HepG2 (cell line): Measurements from ENCODE around the gene SCP2. TPM values are rescaled to one million over a fixed set of nuclear protein-coding genes. Genes with fewer than 3 reads are reported as not detected.

Experiments used
- ATAC-seq: fragments of 200-7000 bp; cut with Tn5 transposase; 3 replicates; pipeline ENCODE4 v1.9.1; 2020; ENCODE audit warnings: mild to moderate bottlenecking, moderate library complexity
- BruUV-seq: library from RNA; stranded (reverse); fragments of 400-500 nt; replicated peaks from 2 replicates; lab custom pipeline; 2021; lab: Mats Ljungman, UMichigan
- CTCF ChIA-PET: fragments of 300-600 bp; formaldehyde crosslinking; extraction: SDS; loops from one replicate; lab custom pipeline; 2021; ENCODE audit warnings: low total read pairs, inconsistent platforms, low intra/inter-chr PET ratio; lab: Yijun Ruan, JAX
- POLR2A ChIA-PET: fragments of 350-600 bp; sonication (Branson Sonifier 250); formaldehyde crosslinking; loops from one replicate; lab custom pipeline; 2020; ENCODE audit warnings: antibody characterized with exemption, inconsistent platforms; lab: Yijun Ruan, JAX
- DNase-seq: peaks from one replicate; pipeline ENCODE4 v3.0.0-alpha.2; 2015; ENCODE audit warnings: low spot score
- FAIRE-seq: peaks from 3 replicates; lab custom pipeline; 2011; peaks lifted over from hg19 to GRCh38; lab: Jason Lieb, UNC
- H2AFZ ChIP-seq: one replicate; pipeline ENCODE4 v1.6.1; 2011; ENCODE audit warnings: low read length, inconsistent platforms
- H3K27ac ChIP-seq: fragments of 300-600 bp; 3 replicates; pipeline ENCODE4 v1.8.0; 2011; ENCODE audit warnings: mixed run types, mild to moderate bottlenecking, mixed read lengths, low read length, inconsistent platforms; ENCODE audit not compliant: insufficient read depth; ENCODE audit errors: extremely low read length
- H3K27me3 ChIP-seq, 2 experiments: fragments of 200-600 bp in 1 of 2; 2 replicates in 1 of 2; 3 replicates in 1 of 2; pipeline versions ENCODE4 v1.6.0 to v1.8.0; 2011; ENCODE audit warnings: low read length in 2 of 2, mild to moderate bottlenecking in 2 of 2, moderate library complexity in 2 of 2, inconsistent platforms in 1 of 2; ENCODE audit not compliant: insufficient read depth in 2 of 2, control insufficient read depth in 1 of 2
- H3K36me3 ChIP-seq, 2 experiments: fragments of 200-600 bp in 1 of 2; replicated peaks in 1 of 2; 2 replicates in 1 of 2; 3 replicates in 1 of 2; pipeline versions ENCODE4 v1.5.1 to v1.8.0; 2011; ENCODE audit warnings: low read length in 2 of 2, inconsistent platforms in 1 of 2; ENCODE audit not compliant: insufficient read depth in 2 of 2, control insufficient read depth in 1 of 2
- H3K4me1 ChIP-seq: 2 replicates; pipeline ENCODE4 v1.5.1; 2012; ENCODE audit warnings: low read length, inconsistent platforms; ENCODE audit not compliant: insufficient read depth
- H3K4me2 ChIP-seq: 2 replicates; pipeline ENCODE4 v1.6.0; 2011; ENCODE audit warnings: low read depth, low read length, inconsistent platforms
- H3K4me3 ChIP-seq, 3 experiments: fragments of 200-600 bp in 1 of 3; sonication (generic), shearing (Covaris generic) in 1 of 3; replicated peaks in 1 of 3; 2 replicates each; pipeline ENCODE4 v1.5.1; 2011 to 2016; ENCODE audit warnings: low read length in 3 of 3, inconsistent platforms in 2 of 3, low read depth in 2 of 3, mild to moderate bottlenecking in 2 of 3, control low read depth in 1 of 3, mixed read lengths in 1 of 3; ENCODE audit not compliant: insufficient read depth in 1 of 3
- H3K79me2 ChIP-seq: one replicate; pipeline ENCODE4 v1.6.1; 2011; ENCODE audit warnings: low read length, inconsistent platforms; ENCODE audit not compliant: insufficient read depth
- H3K9ac ChIP-seq: 2 replicates; pipeline ENCODE4 v1.6.0; 2011; ENCODE audit warnings: mild to moderate bottlenecking, low read depth, low read length, inconsistent platforms; ENCODE audit not compliant: insufficient read depth
- H3K9me3 ChIP-seq: 2 replicates; pipeline ENCODE4 v1.5.1; 2012; ENCODE audit warnings: mild to moderate bottlenecking, low read length
- H4K20me1 ChIP-seq: 2 replicates; pipeline ENCODE4 v1.6.0; 2011; ENCODE audit warnings: inconsistent platforms, mild to moderate bottlenecking, low read length, moderate library complexity; ENCODE audit not compliant: insufficient read depth
- JUN ChIP-seq: sonication (generic); formaldehyde crosslinking; IDR thresholded peaks from 2 replicates; pipeline ENCODE4 v1.4.0; 2020; ENCODE audit warnings: mild to moderate bottlenecking, missing genetic modification reagents
- MEIS1 ChIP-seq: sonication (generic); formaldehyde crosslinking; IDR thresholded peaks from 2 replicates; pipeline ENCODE4 v1.9.0; 2021; ENCODE audit warnings: mild to moderate bottlenecking, missing genetic modification reagents, moderate library complexity, borderline replicate concordance
- WGBS: methylation state at CpG from one replicate; pipeline ENCODE4 v1.1.6; 2017; ENCODE audit warnings: low lambda C conversion rate; 5-methylcytosine and 5-hydroxymethylcytosine counted together
- in situ Hi-C: cut with HindIII; loops from 2 replicates; pipeline ENCODE4 v1.10.0; 2017; ENCODE audit warnings: low pct_unique_long_range_greater_than_20kb; ENCODE audit not compliant: extremely low pct_ligation_motif_present
- intact Hi-C: fragments of 100-400 bp; cut with micrococcal nuclease; formaldehyde crosslinking; loops from one replicate; pipeline ENCODE4 v1.10.0; 2022; ENCODE audit not compliant: unreplicated experiment
- polyA plus RNA-seq, 8 experiments: library from polyadenylated mRNA; depleted of rRNA in 3 of 8; stranded (reverse) in 7 of 8; unstranded in 1 of 8; fragments of >200 nt; fragmentation: Illumina TruSeq in 4 of 8; extraction: Trizol in 4 of 8; gene quantifications; 2 replicates each; pipeline versions ENCODE4 v1.2.1 to v1.2.3, GENCODE V29; 2011 to 2016; ENCODE audit warnings: low read depth in 4 of 8, missing spikeins in 1 of 8, mixed read lengths in 1 of 8; ENCODE audit not compliant: insufficient read depth in 1 of 8
- total RNA-seq, 5 experiments: library from RNA; depleted of rRNA; stranded (reverse); fragments of >200 nt; fragmentation: Illumina TruSeq; extraction: Trizol; gene quantifications; 2 replicates each; pipeline ENCODE4 v1.2.3, GENCODE V29; 2016; ENCODE audit warnings: low read depth in 1 of 5
- TF ChIP-seq, protein P1 (sequence below): IDR thresholded peaks from 2 replicates; pipeline ENCODE4 v1.6.1; 2016; ENCODE audit warnings: missing biosample characterization, missing genetic modification reagents, low read depth
- TF ChIP-seq, protein P2 (sequence below): sonication (generic); formaldehyde crosslinking; IDR thresholded peaks from 2 replicates; pipeline ENCODE4 v1.4.0; 2020; ENCODE audit warnings: mild to moderate bottlenecking, missing genetic modification reagents, borderline replicate concordance

Gene SCP2
- total and polyA plus RNA-seq, 2 of the 13 experiments (the other 11 are each of a cell fraction or from before 2014, with no cell fraction given), result 59.0 to 133 TPM

DNA sequence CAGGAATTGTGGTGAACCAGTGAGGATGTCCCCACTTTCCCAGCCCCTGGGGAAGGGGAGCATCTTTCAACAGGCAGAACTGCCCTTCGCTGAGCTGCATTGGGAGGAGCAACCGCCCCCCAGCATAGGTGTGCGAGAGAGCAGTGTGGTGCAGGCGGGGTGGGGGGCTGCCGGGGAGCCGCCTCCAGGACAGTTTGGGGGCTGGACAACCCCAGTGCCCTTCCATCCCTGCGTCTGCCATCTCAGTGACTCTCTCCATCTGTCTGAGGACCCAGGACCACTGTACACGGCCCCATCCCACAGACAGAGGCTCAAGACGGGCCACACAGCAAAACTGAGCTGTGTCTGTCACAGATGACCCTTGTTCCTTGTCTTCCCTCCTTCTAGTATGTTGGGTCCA lies 149.1 kb downstream of the SCP2 start:
- Histone ChIP-seq H3K27ac (no peak overlapping the region), H4K20me1 (no peaks in the 10 kb centered on the region), H3K4me2 (peak overlapping the region; percentile 65), H3K79me2 (no peaks in the 10 kb centered on the region), H3K9me3 (no peaks in the 10 kb centered on the region), H2AFZ (no peak overlapping the region), H3K4me3 (peak overlapping the region in 1 of 3 experiments; percentile 50; a peak in 1 of 6 replicates), H3K36me3 (no peaks in the 10 kb centered on the region), H3K4me1 (peaks cover 43% of the 10 kb centered on the region)
- POLR2A ChIA-PET, result interaction anchor here (1.1 kb wide), 1 partner anchor 70 kb away, joined by 4 read pairs; no protein-coding TSS in a partner anchor
- 0% methylated on average over 2 of the region's 9 CpGs for WGBS
- in situ Hi-C loops (no loop called here), intact Hi-C loops (no loop called here)
- FAIRE-seq (no peak), ATAC-seq (no peak)
- BruUV-seq, result no TSS peak
- TF ChIP-seq, protein P1, sequence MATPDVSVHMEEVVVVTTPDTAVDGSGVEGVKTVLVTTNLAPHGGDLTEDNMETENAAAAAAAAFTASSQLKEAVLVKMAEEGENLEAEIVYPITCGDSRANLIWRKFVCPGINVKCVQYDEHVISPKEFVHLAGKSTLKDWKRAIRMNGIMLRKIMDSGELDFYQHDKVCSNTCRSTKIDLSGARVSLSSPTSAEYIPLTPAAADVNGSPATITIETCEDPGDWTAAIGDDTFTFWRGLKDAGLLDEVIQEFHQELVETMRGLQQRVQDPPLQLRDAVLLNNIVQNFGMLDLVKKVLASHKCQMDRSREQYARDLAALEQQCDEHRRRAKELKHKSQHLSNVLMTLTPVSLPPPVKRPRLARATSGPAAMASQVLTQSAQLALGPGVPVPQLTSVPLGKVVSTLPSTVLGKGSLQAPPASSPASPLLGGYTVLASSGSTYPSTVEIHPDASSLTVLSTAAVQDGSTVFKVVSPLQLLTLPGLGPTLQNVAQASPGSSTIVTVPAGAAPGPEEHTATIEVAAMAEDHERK (CRISPR knock-in tag), result no peak
- TF ChIP-seq JUN (0 out of 2 replicates have a peak, but pooled peaks have one; percentile 31), MEIS1 (CRISPR knock-in tag) (0 out of 2 replicates have a peak, but pooled peaks have one; percentile 26)
- TF ChIP-seq, protein P2, sequence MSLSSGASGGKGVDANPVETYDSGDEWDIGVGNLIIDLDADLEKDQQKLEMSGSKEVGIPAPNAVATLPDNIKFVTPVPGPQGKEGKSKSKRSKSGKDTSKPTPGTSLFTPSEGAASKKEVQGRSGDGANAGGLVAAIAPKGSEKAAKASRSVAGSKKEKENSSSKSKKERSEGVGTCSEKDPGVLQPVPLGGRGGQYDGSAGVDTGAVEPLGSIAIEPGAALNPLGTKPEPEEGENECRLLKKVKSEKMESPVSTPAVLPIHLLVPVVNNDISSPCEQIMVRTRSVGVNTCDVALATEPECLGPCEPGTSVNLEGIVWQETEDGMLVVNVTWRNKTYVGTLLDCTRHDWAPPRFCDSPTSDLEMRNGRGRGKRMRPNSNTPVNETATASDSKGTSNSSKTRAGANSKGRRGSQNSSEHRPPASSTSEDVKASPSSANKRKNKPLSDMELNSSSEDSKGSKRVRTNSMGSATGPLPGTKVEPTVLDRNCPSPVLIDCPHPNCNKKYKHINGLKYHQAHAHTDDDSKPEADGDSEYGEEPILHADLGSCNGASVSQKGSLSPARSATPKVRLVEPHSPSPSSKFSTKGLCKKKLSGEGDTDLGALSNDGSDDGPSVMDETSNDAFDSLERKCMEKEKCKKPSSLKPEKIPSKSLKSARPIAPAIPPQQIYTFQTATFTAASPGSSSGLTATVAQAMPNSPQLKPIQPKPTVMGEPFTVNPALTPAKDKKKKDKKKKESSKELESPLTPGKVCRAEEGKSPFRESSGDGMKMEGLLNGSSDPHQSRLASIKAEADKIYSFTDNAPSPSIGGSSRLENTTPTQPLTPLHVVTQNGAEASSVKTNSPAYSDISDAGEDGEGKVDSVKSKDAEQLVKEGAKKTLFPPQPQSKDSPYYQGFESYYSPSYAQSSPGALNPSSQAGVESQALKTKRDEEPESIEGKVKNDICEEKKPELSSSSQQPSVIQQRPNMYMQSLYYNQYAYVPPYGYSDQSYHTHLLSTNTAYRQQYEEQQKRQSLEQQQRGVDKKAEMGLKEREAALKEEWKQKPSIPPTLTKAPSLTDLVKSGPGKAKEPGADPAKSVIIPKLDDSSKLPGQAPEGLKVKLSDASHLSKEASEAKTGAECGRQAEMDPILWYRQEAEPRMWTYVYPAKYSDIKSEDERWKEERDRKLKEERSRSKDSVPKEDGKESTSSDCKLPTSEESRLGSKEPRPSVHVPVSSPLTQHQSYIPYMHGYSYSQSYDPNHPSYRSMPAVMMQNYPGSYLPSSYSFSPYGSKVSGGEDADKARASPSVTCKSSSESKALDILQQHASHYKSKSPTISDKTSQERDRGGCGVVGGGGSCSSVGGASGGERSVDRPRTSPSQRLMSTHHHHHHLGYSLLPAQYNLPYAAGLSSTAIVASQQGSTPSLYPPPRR (CRISPR knock-in tag), result 0 out of 2 replicates have a peak, but pooled peaks have one; percentile 5
- TF ChIP-seq, all 625 proteins: peak for 3
- Histone ChIP-seq H3K9ac (no peak overlapping the region), H3K27me3 (peaks cover under 1 to 48% of the 10 kb centered on the region in 2 experiments; a peak in 4 of 5 replicates)
- CTCF ChIA-PET, result no interaction called here
- DNase-seq, result no peak
